Endothelial cell of umbilical vein (primary cell): ENCODE results near the gene SYNGR3.

Experiments
- CTCF ChIP-seq, 2 donors: IDR thresholded peaks; 1 replicate in 1 of 2; 2 replicates in 1 of 2; pipeline ENCODE4 v1.5.1; 2011; ENCODE audit warnings: low read length in 2 of 2, mild to moderate bottlenecking in 2 of 2, moderate library complexity in 2 of 2, control low read depth in 1 of 2, inconsistent platforms in 1 of 2, low read depth in 1 of 2; ENCODE audit not compliant: insufficient read depth in 1 of 2; ENCODE audit errors: extremely low read depth in 1 of 2
- EZH2 ChIP-seq: IDR thresholded peaks from 2 replicates; pipeline ENCODE4 v1.6.1; 2012; ENCODE audit warnings: borderline replicate concordance, low read depth, mild to moderate bottlenecking, moderate library complexity, low read length, inconsistent platforms; ENCODE audit not compliant: severe bottlenecking
- FOS ChIP-seq: IDR thresholded peaks from 2 replicates; pipeline ENCODE4 v1.6.1; 2011; ENCODE audit warnings: mild to moderate bottlenecking, low read length, moderate library complexity, borderline replicate concordance; ENCODE audit not compliant: insufficient read depth
- GATA2 ChIP-seq: IDR thresholded peaks from 2 replicates; pipeline ENCODE4 v1.7.0; 2011; ENCODE audit warnings: low read depth, mild to moderate bottlenecking, moderate library complexity, mixed read lengths, low read length; ENCODE audit not compliant: insufficient read length, insufficient read depth
- JUN ChIP-seq: IDR thresholded peaks from 2 replicates; pipeline ENCODE4 v1.6.1; 2011; ENCODE audit warnings: borderline replicate concordance, low read depth; ENCODE audit not compliant: insufficient read length, insufficient read depth
- MAX ChIP-seq: IDR thresholded peaks from 2 replicates; pipeline ENCODE4 v1.6.1; 2011; ENCODE audit not compliant: insufficient read depth, insufficient read length
- MYC ChIP-seq: IDR thresholded peaks from one replicate; pipeline ENCODE4 v1.6.1; 2011; ENCODE audit warnings: mild to moderate bottlenecking, low read depth, low read length
- POLR2A ChIP-seq: IDR thresholded peaks from 2 replicates; pipeline ENCODE4 v1.6.1; 2012; ENCODE audit warnings: low read depth, mild to moderate bottlenecking, control low read depth, low read length
- POLR2AphosphoS5 ChIP-seq: IDR thresholded peaks from 2 replicates; pipeline ENCODE4 v1.6.1; 2012; ENCODE audit warnings: low read depth, mild to moderate bottlenecking, control low read depth, low read length, moderate library complexity; ENCODE audit not compliant: insufficient read depth

GRCh38 chr16:2033057-2033908, 43.5 kb downstream of the SYNGR3 start:
- no peak for TF ChIP-seq CTCF (IDR thresholded peaks at IDR 0.05; ENCODE audit: extremely low read depth in 1 of 2, insufficient read depth in 1 of 2, low read depth in 1 of 2, low read length in 2 of 2)
- TF ChIP-seq MAX: no peak
- TF ChIP-seq POLR2A: peak; percentile 35
- peak; percentile 41 for TF ChIP-seq POLR2AphosphoS5
- TF ChIP-seq MYC: no peak
- TF ChIP-seq JUN: no peak
- no peak for TF ChIP-seq EZH2
- TF ChIP-seq GATA2: no peak
- TF ChIP-seq FOS: peak; percentile 27
